Colonic mucosa (tissue), 2 donors: Measurements from ENCODE around the gene DNAJB1. TPM values are rescaled to one million over a fixed set of nuclear protein-coding genes. Genes with fewer than 3 reads are reported as not detected.

Experiments used
- microRNA-seq: library from miRNA; unstranded; fragments of <30 nt; microRNA quantifications from one replicate; pipeline ENCODE4, GENCODE V29; 2019
- total RNA-seq, 2 donors: library from RNA; stranded (reverse); fragmentation: NEBNext Ultra II Directional in 1 of 2; extraction: Animal tissue kit (Norgen Biotek cat#: 25700) in 1 of 2; gene quantifications; one replicate each; pipeline ENCODE4 v1.2.1, GENCODE V29; 2021
- donor health status: DM: no; HTN: no; CAD: no.
- donor health status: DM: no; HTN: no; CAD: no.

Gene DNAJB1
- total RNA-seq, 2 donors from 2014 or later: 127 to 148 TPM

Small RNA genes within 50 kb of the gene (microRNA-seq; reads per million reads assigned to microRNA genes)
- gene MIR639: 2.8 reads per million

Other genes starting within 250 kb of the DNAJB1 start
- gene ADGRE5, start 137.0 kb downstream of the DNAJB1 start, total RNA-seq: 100 to 1,000 TPM; 133 to 175 TPM
- 100 to 1,000 TPM in 1 of 2 donors, 10 to 100 TPM in 1; 55.2 to 160 TPM for gene DDX39A, start 99.1 kb downstream of the DNAJB1 start, total RNA-seq
- gene PKN1, start 85.1 kb downstream of the DNAJB1 start, total RNA-seq: 10 to 100 TPM; 35.9 to 37.5 TPM
- gene PTGER1, start 43.0 kb downstream of the DNAJB1 start, total RNA-seq: under 1 TPM; 0.35 to 0.72 TPM
- 100 to 1,000 TPM; 281 to 404 TPM for gene GIPC1, start 22.3 kb downstream of the DNAJB1 start, total RNA-seq
- gene TECR, start 11.2 kb upstream of the DNAJB1 start, total RNA-seq: 100 to 1,000 TPM; 136 to 201 TPM
- 100 to 1,000 TPM; 216 to 302 TPM for gene NDUFB7, start 53.7 kb upstream of the DNAJB1 start, total RNA-seq
- under 1 TPM; 0.12 to 0.32 TPM for gene CLEC17A, start 64.7 kb upstream of the DNAJB1 start, total RNA-seq
- 1 to 10 TPM in 1 of 2 donors, not detected in 1; 1.2 TPM for gene ADGRE3, start 156.4 kb upstream of the DNAJB1 start, total RNA-seq
- gene ZNF333, start 171.7 kb upstream of the DNAJB1 start, total RNA-seq: 1 to 10 TPM; 6.7 to 7.3 TPM